DMS53 (cell line): ENCODE data around the gene KCTD11.

ENCODE experiments used
- DNase-seq: peaks from one replicate; lab custom pipeline; 2025; lab: John Stamatoyannopoulos, UW

KCTD11 gene

GRCh38 chr17:7351665-7352502 is at the start of gene KCTD11:
Gene KCTD11, plus strand, starts transcription at chr17:7352162.
- peak; percentile 97 for DNase-seq

- no peak for DNase-seq
Measured at GRCh38 chr17:7304179-7304578, 47.8 kb upstream of the KCTD11 start.

- DNase-seq, result peak; percentile 100
Measured at GRCh38 chr17:7306911-7307685, 44.9 kb upstream of the KCTD11 start, which contains the start of gene EIF5A. Gene EIF5A, plus strand, starts transcription at chr17:7307628. Its CDS starts 2,008 bp downstream, at chr17:7309636.

GRCh38 chr17:7307686-7308624 is 44.0 kb upstream of the KCTD11 start:
- DNase-seq, result peak; percentile 80

GRCh38 chr17:7308625-7309433 is 43.1 kb upstream of the KCTD11 start:
- peak; percentile 93 for DNase-seq

GRCh38 chr17:7309628-7310027 is 42.3 kb upstream of the KCTD11 start:
- no peak for DNase-seq

GRCh38 chr17:7311110-7311705 is 40.8 kb upstream of the KCTD11 start:
- DNase-seq, result no peak

- peak; percentile 53 for DNase-seq
Measured at GRCh38 chr17:7312432-7313087, 39.4 kb upstream of the KCTD11 start.

GRCh38 chr17:7313088-7313889 is 38.7 kb upstream of the KCTD11 start:
- peak; percentile 81 for DNase-seq

- DNase-seq, result peak; percentile 57
Measured at GRCh38 chr17:7313890-7314718, 37.9 kb upstream of the KCTD11 start.

- DNase-seq, result peak; percentile 99
Measured at GRCh38 chr17:7314719-7315569, 37.0 kb upstream of the KCTD11 start, which contains the start of gene GPS2. Gene GPS2, minus strand, starts transcription at chr17:7315360. Its CDS starts 308 bp downstream, at chr17:7315052.

GRCh38 chr17:7315570-7316235 is 36.3 kb upstream of the KCTD11 start:
- peak; percentile 86 for DNase-seq

- no peak for DNase-seq
Measured at GRCh38 chr17:7317161-7317803, 34.7 kb upstream of the KCTD11 start.

- DNase-seq, result no peak
Measured at GRCh38 chr17:7318121-7318860, 33.7 kb upstream of the KCTD11 start.

- no peak for DNase-seq
Measured at GRCh38 chr17:7321466-7321865, 30.5 kb upstream of the KCTD11 start.
